Testis (tissue), 2 donors: ENCODE data around the gene PKIG.

Experiments used
- CTCF ChIP-seq, 3 experiments: fragments of 450-650 bp in 2 of 3; fragments of 200-600 bp in 1 of 3; sonication (generic) in 1 of 3; IDR thresholded peaks; one replicate each; pipeline ENCODE4 v1.5.1; 2016 to 2019; ENCODE audit warnings: antibody characterized with exemption in 3 of 3, mild to moderate bottlenecking in 2 of 3, moderate library complexity in 1 of 3
- POLR2A ChIP-seq: fragments of 450-650 bp; IDR thresholded peaks from one replicate; pipeline ENCODE4 v1.6.1; 2017; ENCODE audit warnings: antibody characterized with exemption, mild to moderate bottlenecking, moderate library complexity

- TF ChIP-seq CTCF (IDR thresholded peaks at IDR 0.05) (no peak), POLR2A (no peak)
Measured at GRCh38 chr20:44657875-44658274, 75.5 kb downstream of the PKIG start.
